Prostate gland (tissue), 2 donors: ENCODE measurements around the gene OPRD1. TPM values are rescaled to one million over a fixed set of nuclear protein-coding genes. Genes with fewer than 3 reads are reported as not detected.
"Not testable (repeated sequence)": the region's sequence is repeated elsewhere in the genome, so short reads cannot be mapped to it uniquely, and the experiment has no call there.

Source experiments
- DNase-seq: peaks from one replicate; pipeline ENCODE4 v3.0.0-alpha.2; 2019; ENCODE audit warnings: low spot score
- H3K27ac ChIP-seq, 2 donors: fragments of 200-600 bp; sonication (generic); 2 replicates each; pipeline ENCODE4 v1.5.1; 2017 to 2019
- H3K27me3 ChIP-seq: fragments of 200-600 bp; sonication (generic); replicated peaks from 2 replicates; pipeline ENCODE4 v1.5.1; 2019; ENCODE audit not compliant: insufficient read depth
- H3K36me3 ChIP-seq, 2 donors: fragments of 200-600 bp; sonication (generic); 1 replicate in 1 of 2; 2 replicates in 1 of 2; pipeline versions ENCODE4 v1.5.1 to v1.8.1; 2017 to 2019
- H3K4me1 ChIP-seq: fragments of 200-600 bp; sonication (generic); replicated peaks from 2 replicates; pipeline ENCODE4 v1.5.1; 2019
- H3K4me3 ChIP-seq, 2 donors: fragments of 200-600 bp; sonication (generic); 2 replicates each; pipeline ENCODE4 v1.5.1; 2017 to 2019
- H3K9me3 ChIP-seq: fragments of 200-600 bp; sonication (generic); 2 replicates; pipeline ENCODE4 v1.5.1; 2017
- CTCF ChIP-seq, 4 experiments: fragments of 200-600 bp in 2 of 4; fragments of 450-650 bp in 2 of 4; sonication (generic) in 2 of 4; IDR thresholded peaks; 1 replicate in 3 of 4; 2 replicates in 1 of 4; pipeline ENCODE4 v1.5.1; 2016 to 2019; ENCODE audit warnings: antibody characterized with exemption in 4 of 4, mild to moderate bottlenecking in 2 of 4, moderate library complexity in 2 of 4
- POLR2A ChIP-seq: fragments of 450-650 bp; IDR thresholded peaks from one replicate; pipeline ENCODE4 v1.6.1; 2016; ENCODE audit warnings: antibody characterized with exemption, mild to moderate bottlenecking
- POLR2AphosphoS5 ChIP-seq: sonication (generic); formaldehyde crosslinking; IDR thresholded peaks from one replicate; pipeline ENCODE4 v1.6.1; 2017; ENCODE audit warnings: antibody characterized with exemption
- WGBS: methylation state at CpG from one replicate; pipeline ENCODE4 v1.1.5; 2018; 5-methylcytosine and 5-hydroxymethylcytosine counted together
- intact Hi-C: fragments of 100-400 bp; cut with DNase I; formaldehyde crosslinking; loops from one replicate; pipeline ENCODE4 v1.14.2; 2022
- total RNA-seq, 2 donors: library from RNA; depleted of rRNA; stranded (reverse); fragments of >200 nt; gene quantifications; one replicate each; pipeline ENCODE4 v1.1.0, GENCODE V29; 2016

OPRD1 gene
- under 1 TPM; 0.09 to 0.34 TPM for total RNA-seq

- intact Hi-C loops = no loop called here
- Histone ChIP-seq H3K27ac (no peak within 1 kb of the TSS), H3K4me1 (no peaks in the 10 kb centered on the region), H3K4me3 (no peak within 1 kb of the TSS), H3K36me3 (no peaks in the 10 kb centered on the region), H3K9me3 (no peaks in the 10 kb centered on the region), H3K27me3 (peaks cover 26% of the 10 kb centered on the region)
- 7% methylated on average over 41 of the region's 108 CpGs for WGBS
- TF ChIP-seq POLR2A = no peak
- TF ChIP-seq POLR2AphosphoS5 = no peak
- no peak for TF ChIP-seq CTCF (IDR thresholded peaks at IDR 0.05)
- no peak for DNase-seq
These were observed at the start of gene OPRD1 for GRCh38 chr1:28811766-28812668. TSS of gene OPRD1 (plus strand) at chr1:28812170. CDS start at chr1:28812384, 214 bp downstream.

- intact Hi-C loops = no loop called here
- 84% methylated on average over 2 of the region's 2 CpGs for WGBS
- no peaks in the 10 kb centered on the region for H3K4me1 ChIP-seq
- no peaks in the 10 kb centered on the region for H3K9me3 ChIP-seq
- TF ChIP-seq CTCF (IDR thresholded peaks at IDR 0.05) (no peak), POLR2A (no peak), POLR2AphosphoS5 (no peak)
- no peak overlapping the region for H3K4me3 ChIP-seq
- DNase-seq = no peak
- no peak overlapping the region for H3K27ac ChIP-seq
- H3K27me3 ChIP-seq = no peaks in the 10 kb centered on the region
- no peaks in the 10 kb centered on the region for H3K36me3 ChIP-seq
These were observed 45.3 kb upstream of the OPRD1 start for GRCh38 chr1:28766532-28767183.

GRCh38 chr1:28770601-28771165 is 41.3 kb upstream of the OPRD1 start:
- Histone ChIP-seq H3K36me3 (no peaks in the 10 kb centered on the region), H3K27ac (no peak overlapping the region), H3K4me1 (peaks cover 4% of the 10 kb centered on the region), H3K9me3 (no peaks in the 10 kb centered on the region), H3K27me3 (no peaks in the 10 kb centered on the region), H3K4me3 (no peak overlapping the region)
- 90% methylated on average over 3 of the region's 3 CpGs for WGBS
- no peak for TF ChIP-seq CTCF (IDR thresholded peaks at IDR 0.05)
- TF ChIP-seq POLR2A = no peak
- TF ChIP-seq POLR2AphosphoS5 = no peak
- DNase-seq = no peak
- intact Hi-C loops = no loop called here

- H3K4me1 ChIP-seq, H3K27ac ChIP-seq, H3K36me3 ChIP-seq, DNase-seq, intact Hi-C loops, H3K4me3 ChIP-seq, H3K27me3 ChIP-seq, H3K9me3 ChIP-seq: not testable (repeated sequence)
- 79% methylated on average over 10 of the region's 10 CpGs for WGBS
These were observed 40.0 kb upstream of the OPRD1 start for GRCh38 chr1:28771921-28772320.

- intact Hi-C loops = no loop called here
- 89% methylated on average over 3 of the region's 3 CpGs for WGBS
- no peak for DNase-seq
- H3K4me1 ChIP-seq = peaks cover 4% of the 10 kb centered on the region
- no peak overlapping the region for H3K27ac ChIP-seq
- H3K27me3 ChIP-seq = no peaks in the 10 kb centered on the region
- TF ChIP-seq POLR2AphosphoS5 (no peak), CTCF (IDR thresholded peaks at IDR 0.05) (no peak), POLR2A (no peak)
- H3K4me3 ChIP-seq = no peak overlapping the region
- H3K9me3 ChIP-seq = no peaks in the 10 kb centered on the region
- H3K36me3 ChIP-seq = no peaks in the 10 kb centered on the region
These were observed 38.9 kb upstream of the OPRD1 start for GRCh38 chr1:28773105-28773504.
